Measurements from ENCODE around the gene ACVR1B. TPM values are rescaled to one million over a fixed set of nuclear protein-coding genes. Genes with fewer than 3 reads are reported as not detected.

ACVR1B gene
- total RNA-seq, 2 donors from 2014 or later, result 39.6 to 43.3 TPM

DNA sequence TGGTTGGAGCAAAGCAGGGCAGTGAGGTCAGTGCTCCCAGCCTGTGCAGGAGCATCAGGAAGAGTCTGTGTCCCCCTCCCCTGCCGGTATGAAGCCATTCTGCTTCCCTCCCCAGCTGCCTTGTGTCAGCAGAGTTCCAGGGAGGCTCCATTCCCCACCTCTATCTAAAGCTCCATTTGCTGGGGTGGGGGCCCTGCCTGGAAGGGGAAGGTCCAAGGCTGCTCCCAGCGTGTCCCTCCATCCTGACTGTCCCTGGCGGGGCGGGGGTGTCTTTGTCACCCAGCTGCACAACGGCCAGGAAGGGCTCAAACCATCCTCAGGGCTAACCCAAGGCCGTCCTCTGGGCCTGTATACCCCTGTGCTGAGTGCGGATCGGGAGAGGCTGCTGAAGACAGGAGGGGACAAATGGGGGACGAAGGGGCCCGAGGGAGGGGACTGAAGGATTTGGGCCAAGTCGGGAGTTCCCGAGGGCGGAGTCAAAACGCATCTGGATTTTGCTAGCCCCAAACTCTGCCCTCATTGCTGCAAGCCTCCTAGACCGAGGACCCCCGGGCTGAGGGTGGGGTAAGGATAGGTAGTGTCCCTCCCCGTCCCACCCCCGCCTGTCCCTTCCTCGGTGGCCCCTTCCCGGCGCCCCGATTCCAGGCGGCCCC is 44.9 kb upstream of the ACVR1B start:
- Histone ChIP-seq H3K9me3 (no peaks in the 10 kb centered on the region), H3K4me1 (replicated peaks) (no peaks in the 10 kb centered on the region), H3K27ac (peak overlapping the region; percentile 71 to 76), H3K27me3 (replicated peaks; ENCODE audit: insufficient read depth) (no peaks in the 10 kb centered on the region), H3K36me3 (no peaks in the 10 kb centered on the region), H3K4me3 (peak overlapping the region; percentile 30 to 45)
- WGBS, result 29% methylated on average over 23 of the region's 23 CpGs
- DNase-seq (ENCODE audit: low spot score), result no peak
- TF ChIP-seq POLR2A (IDR thresholded peaks at IDR 0.05) (no peak), POLR2AphosphoS5 (IDR thresholded peaks at IDR 0.05) (no peak)
- TF ChIP-seq, protein P1, sequence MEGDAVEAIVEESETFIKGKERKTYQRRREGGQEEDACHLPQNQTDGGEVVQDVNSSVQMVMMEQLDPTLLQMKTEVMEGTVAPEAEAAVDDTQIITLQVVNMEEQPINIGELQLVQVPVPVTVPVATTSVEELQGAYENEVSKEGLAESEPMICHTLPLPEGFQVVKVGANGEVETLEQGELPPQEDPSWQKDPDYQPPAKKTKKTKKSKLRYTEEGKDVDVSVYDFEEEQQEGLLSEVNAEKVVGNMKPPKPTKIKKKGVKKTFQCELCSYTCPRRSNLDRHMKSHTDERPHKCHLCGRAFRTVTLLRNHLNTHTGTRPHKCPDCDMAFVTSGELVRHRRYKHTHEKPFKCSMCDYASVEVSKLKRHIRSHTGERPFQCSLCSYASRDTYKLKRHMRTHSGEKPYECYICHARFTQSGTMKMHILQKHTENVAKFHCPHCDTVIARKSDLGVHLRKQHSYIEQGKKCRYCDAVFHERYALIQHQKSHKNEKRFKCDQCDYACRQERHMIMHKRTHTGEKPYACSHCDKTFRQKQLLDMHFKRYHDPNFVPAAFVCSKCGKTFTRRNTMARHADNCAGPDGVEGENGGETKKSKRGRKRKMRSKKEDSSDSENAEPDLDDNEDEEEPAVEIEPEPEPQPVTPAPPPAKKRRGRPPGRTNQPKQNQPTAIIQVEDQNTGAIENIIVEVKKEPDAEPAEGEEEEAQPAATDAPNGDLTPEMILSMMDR (IDR thresholded peaks at IDR 0.05), result no peak
- intact Hi-C loops (cut with DNase I), result no loop called here

DNA sequence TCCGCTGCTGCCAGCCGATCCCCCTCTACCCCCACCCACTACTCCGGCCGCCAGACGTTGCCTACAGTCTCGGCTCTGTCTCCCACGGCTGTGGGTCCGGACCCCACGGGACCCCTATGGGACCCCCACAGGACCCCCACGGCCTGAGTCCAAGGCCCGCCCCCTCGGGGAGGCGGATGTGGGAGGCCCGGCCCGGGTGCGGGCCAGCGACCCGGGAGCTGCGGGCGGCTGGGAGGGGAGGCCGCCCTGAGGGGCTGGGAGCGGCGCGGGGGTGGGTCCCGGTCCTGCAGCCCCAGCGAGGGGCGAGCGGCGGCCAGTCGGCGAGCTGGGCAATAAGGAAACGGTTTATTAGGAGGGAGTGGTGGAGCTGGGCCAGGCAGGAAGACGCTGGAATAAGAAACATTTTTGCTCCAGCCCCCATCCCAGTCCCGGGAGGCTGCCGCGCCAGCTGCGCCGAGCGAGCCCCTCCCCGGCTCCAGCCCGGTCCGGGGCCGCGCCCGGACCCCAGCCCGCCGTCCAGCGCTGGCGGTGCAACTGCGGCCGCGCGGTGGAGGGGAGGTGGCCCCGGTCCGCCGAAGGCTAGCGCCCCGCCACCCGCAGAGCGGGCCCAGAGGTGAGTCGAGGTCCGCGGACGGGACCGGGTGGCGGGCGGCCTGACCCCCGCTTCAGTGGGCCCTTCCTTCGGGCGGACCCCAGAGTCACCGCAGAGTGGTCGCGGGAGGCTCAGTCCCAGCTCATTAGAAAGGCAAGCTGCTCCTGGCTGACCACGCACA is 44.2 kb upstream of the ACVR1B start, which contains the start of gene ACVRL1:
Gene ACVRL1, plus strand, starts transcription at position 422 of the 773 bp plus-strand sequence. CDS start 4,971 bp downstream, outside the sequence.
- H3K4me1 ChIP-seq (replicated peaks), result no peaks in the 10 kb centered on the region
- intact Hi-C loops (cut with DNase I), result no loop called here
- TF ChIP-seq POLR2AphosphoS5 (IDR thresholded peaks at IDR 0.05) (no peak), POLR2A (IDR thresholded peaks at IDR 0.05) (no peak)
- TF ChIP-seq, protein P1 (IDR thresholded peaks at IDR 0.05), result no peak
- H3K4me3 ChIP-seq, result peak within 1 kb of the TSS; percentile 30 to 45
- no peaks in the 10 kb centered on the region for H3K27me3 ChIP-seq (replicated peaks; ENCODE audit: insufficient read depth)
- DNase-seq (ENCODE audit: low spot score), result no peak
- H3K36me3 ChIP-seq, result no peaks in the 10 kb centered on the region
- no peaks in the 10 kb centered on the region for H3K9me3 ChIP-seq
- WGBS, result 9% methylated on average over 73 of the region's 74 CpGs
- peak within 1 kb of the TSS; percentile 71 to 76 for H3K27ac ChIP-seq

DNA sequence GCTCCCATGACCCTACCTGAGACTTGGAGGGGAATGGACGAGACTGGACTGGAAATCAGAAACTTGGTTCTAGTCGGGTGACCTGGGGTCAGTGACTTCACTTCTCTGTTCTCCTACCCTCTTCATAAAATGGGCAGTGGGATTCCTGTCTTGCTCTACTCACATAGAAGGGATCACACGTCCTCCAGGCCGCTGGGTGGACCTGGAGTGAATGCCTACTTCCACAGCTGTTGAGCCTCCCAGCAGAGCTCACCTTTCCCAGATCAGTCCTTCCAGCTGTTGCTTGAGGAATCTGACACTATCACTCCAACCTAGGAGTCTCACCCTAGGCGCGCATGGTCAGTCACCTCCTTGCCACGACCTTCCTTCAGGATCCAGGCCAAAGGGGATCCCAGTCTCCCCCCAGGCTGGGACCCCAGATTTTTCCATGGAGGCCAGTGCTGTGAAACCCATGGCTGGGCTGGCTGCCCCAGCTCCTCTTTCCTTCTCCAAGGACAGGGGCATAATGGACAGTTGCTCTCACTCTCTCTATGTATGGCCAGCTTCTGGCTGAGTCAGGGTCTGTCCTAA is 43.6 kb upstream of the ACVR1B start:
- Histone ChIP-seq H3K4me1 (replicated peaks) (no peaks in the 10 kb centered on the region), H3K36me3 (no peaks in the 10 kb centered on the region), H3K27me3 (replicated peaks; ENCODE audit: insufficient read depth) (no peaks in the 10 kb centered on the region), H3K9me3 (no peaks in the 10 kb centered on the region), H3K4me3 (peak overlapping the region; percentile 30 to 45), H3K27ac (peak overlapping the region; percentile 71 to 76)
- DNase-seq (ENCODE audit: low spot score), result no peak
- WGBS, result 81% methylated on average over 7 of the region's 7 CpGs
- intact Hi-C loops (cut with DNase I), result no loop called here
- TF ChIP-seq POLR2AphosphoS5 (IDR thresholded peaks at IDR 0.05) (no peak), POLR2A (IDR thresholded peaks at IDR 0.05) (no peak)
- TF ChIP-seq, protein P1 (IDR thresholded peaks at IDR 0.05), result no peak

DNA sequence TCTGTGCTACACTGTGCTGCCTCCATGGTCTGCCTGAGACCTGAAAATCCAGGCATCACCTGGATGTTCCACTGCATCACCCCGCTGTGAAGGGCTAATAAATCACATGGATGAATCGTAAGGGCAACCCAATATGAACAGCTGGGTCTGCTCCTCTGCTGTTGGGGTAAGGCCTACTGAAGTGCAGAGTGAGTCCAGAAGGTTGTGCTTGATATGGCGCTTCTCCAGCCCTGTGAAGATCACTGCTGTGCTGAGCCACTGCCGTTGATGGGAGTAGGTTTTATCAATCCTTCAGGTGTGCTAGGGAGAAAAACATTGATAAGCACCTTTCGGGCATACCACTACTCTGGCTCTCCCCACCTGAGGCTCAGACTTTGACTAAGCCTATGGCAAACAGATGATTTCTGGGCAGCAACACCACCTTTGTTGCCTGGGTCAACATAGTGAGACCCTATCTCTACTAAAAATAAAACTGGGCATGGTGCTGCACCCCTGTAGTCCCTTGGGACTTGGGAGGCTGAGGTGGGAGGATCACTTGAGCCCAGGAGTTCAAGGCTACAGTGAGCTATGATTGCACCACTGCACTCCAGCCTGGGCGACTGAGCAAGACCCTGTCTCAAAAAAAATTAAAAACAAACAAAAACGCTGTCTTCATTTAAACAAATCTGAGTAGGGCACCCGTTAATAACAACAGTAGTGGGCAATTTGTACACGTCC is 42.5 kb upstream of the ACVR1B start:
- no peak for DNase-seq (ENCODE audit: low spot score)
- no peak overlapping the region for H3K4me3 ChIP-seq
- no peaks in the 10 kb centered on the region for H3K27me3 ChIP-seq (replicated peaks; ENCODE audit: insufficient read depth)
- H3K27ac ChIP-seq, result no peak overlapping the region
- WGBS, result 75% methylated on average over 9 of the region's 9 CpGs
- no peaks in the 10 kb centered on the region for H3K36me3 ChIP-seq
- H3K9me3 ChIP-seq, result no peaks in the 10 kb centered on the region
- intact Hi-C loops (cut with DNase I), result no loop called here
- H3K4me1 ChIP-seq (replicated peaks), result no peaks in the 10 kb centered on the region
- TF ChIP-seq POLR2AphosphoS5 (IDR thresholded peaks at IDR 0.05), result no peak
- TF ChIP-seq, protein P1 (IDR thresholded peaks at IDR 0.05), result no peak
- TF ChIP-seq POLR2A (IDR thresholded peaks at IDR 0.05), result no peak

Data from prostate gland (tissue), 2 donors.